ENCODE results near the gene EML4.

GRCh38 chr2:42245396-42245795 is 76.2 kb downstream of the EML4 start:
- no peak for TF ChIP-seq GABPA (IDR thresholded peaks at IDR 0.05; ENCODE audit: low read depth)
- no peak for TF ChIP-seq USF2 (IDR thresholded peaks at IDR 0.05; ENCODE audit: borderline replicate concordance, low read depth, low read length)
- TF ChIP-seq POLR2A (IDR thresholded peaks at IDR 0.05; ENCODE audit: low read depth, low read length), result no peak
- no peak for TF ChIP-seq ZBED1 (IDR thresholded peaks at IDR 0.05; ENCODE audit: borderline replicate concordance)
- no peak for TF ChIP-seq EP300 (IDR thresholded peaks at IDR 0.05; ENCODE audit: borderline replicate concordance in 1 of 2, control insufficient read depth in 1 of 2, low read depth in 2 of 2, low read length in 2 of 2)
- TF ChIP-seq MXI1 (IDR thresholded peaks at IDR 0.05; ENCODE audit: low read depth, low read length), result no peak
- no peak for TF ChIP-seq CHD1 (IDR thresholded peaks at IDR 0.05; ENCODE audit: low read depth, low read length)
- TF ChIP-seq, protein P1, sequence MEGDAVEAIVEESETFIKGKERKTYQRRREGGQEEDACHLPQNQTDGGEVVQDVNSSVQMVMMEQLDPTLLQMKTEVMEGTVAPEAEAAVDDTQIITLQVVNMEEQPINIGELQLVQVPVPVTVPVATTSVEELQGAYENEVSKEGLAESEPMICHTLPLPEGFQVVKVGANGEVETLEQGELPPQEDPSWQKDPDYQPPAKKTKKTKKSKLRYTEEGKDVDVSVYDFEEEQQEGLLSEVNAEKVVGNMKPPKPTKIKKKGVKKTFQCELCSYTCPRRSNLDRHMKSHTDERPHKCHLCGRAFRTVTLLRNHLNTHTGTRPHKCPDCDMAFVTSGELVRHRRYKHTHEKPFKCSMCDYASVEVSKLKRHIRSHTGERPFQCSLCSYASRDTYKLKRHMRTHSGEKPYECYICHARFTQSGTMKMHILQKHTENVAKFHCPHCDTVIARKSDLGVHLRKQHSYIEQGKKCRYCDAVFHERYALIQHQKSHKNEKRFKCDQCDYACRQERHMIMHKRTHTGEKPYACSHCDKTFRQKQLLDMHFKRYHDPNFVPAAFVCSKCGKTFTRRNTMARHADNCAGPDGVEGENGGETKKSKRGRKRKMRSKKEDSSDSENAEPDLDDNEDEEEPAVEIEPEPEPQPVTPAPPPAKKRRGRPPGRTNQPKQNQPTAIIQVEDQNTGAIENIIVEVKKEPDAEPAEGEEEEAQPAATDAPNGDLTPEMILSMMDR (IDR thresholded peaks at IDR 0.05 in 2 of 3, conservative IDR thresholded peaks at IDR 0.05 in 1 of 3; ENCODE audit: control insufficient read depth in 2 of 3, extremely low read depth in 1 of 3, insufficient read depth in 1 of 3, low read depth in 3 of 3, low read length in 3 of 3), result no peak
- TF ChIP-seq YBX1 (IDR thresholded peaks at IDR 0.05), result no peak
